Ramos (cell line): ENCODE data around the gene PDPK1.
"Not testable (repeated sequence)": the region's sequence is repeated elsewhere in the genome, so short reads cannot be mapped to it uniquely, and the experiment has no call there.

ENCODE experiments used
- in situ Hi-C: fragments of 300-500 bp; cut with MboI; formaldehyde crosslinking; loops from one replicate; pipeline ENCODE4 v1.14.3; 2022; ENCODE audit warnings: low sequenced_read_pairs; ENCODE audit not compliant: unreplicated experiment

PDPK1 gene

DNA sequence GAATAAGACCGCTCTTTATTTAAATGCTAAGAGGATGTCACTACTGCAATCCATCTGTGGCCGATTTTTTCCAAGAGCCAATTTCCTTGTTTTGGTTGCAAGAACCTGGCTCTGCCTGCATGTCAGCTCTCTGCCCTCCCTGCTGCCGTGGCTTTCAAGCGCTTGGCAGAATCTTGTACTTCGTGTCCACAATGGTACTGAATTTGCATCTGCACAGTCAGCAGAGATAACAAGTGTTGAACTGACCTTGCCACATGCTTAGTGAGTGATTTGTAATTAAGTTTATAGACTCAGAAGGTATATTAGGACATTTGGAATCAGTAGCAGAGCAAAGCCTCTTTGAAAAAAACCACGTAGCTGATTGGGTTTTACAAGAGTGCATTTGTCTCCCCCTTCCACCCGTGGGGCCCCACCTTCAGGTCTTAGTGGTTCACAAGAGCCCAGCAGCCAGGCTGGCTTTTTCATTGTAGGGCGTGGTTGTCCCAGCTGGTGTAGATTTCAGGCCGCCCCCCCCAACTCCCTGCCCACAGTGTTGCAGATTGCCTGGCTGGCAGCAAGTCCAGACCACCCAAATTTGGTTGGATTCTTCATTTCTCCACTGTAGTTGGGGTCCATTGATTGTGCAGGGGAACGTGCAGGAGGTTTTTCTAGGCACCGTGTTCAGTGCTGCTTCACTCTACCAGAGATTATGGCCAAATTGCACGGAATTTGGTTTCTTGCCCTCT is 63.6 kb downstream of the PDPK1 start:
- in situ Hi-C loops, result not testable (repeated sequence)

- in situ Hi-C loops, result not testable (repeated sequence)
Observed at GRCh38 chr16:2602175-2602574, 64.4 kb downstream of the PDPK1 start.

DNA sequence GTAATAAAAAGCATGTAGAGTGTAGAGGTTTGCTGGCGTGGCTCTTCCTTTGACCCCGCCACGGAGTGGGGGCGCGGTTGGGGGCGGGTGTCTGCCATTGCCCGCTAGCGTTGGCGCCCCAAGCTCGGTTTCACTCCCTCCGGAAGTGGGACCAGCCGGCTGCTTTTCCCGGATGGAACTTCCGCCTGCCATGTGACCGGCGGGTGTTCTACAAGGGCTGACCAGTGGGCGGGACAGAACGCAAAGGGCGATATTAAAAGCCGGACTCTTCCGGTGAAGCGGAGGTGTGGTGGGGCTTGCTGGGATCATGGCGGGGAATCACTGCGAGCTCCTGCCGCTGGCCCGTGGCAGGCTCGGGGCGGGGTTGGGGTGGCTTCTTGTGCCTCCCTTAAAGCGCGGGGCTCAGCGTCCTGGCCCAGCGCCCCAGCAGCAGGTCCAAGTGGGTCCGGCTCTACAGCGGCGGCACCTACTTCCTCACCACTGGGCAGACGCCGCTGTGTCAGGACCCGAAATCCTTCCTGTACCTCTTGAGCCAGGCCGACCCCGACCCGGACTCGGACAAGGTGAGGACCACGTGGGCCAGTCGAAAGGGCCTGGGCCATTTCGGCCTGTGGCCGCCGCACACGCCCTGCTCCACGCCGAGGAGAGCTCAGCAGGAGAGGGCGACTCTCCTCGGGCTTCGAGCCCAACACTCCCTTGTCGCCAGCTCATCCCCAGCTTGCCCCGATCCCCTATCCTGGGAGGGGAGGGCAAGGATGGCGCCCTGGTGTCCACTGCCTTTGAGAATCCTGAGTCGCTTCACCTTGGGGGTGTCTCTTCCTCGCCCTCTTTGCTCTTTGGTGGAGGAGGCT is 65.6 kb downstream of the PDPK1 start:
- in situ Hi-C loops, result no loop called here

GRCh38 chr16:2604016-2604369 is 66.2 kb downstream of the PDPK1 start:
- in situ Hi-C loops, result not testable (repeated sequence)

GRCh38 chr16:2606820-2607219 is 69.0 kb downstream of the PDPK1 start:
- in situ Hi-C loops, result not testable (repeated sequence)

DNA sequence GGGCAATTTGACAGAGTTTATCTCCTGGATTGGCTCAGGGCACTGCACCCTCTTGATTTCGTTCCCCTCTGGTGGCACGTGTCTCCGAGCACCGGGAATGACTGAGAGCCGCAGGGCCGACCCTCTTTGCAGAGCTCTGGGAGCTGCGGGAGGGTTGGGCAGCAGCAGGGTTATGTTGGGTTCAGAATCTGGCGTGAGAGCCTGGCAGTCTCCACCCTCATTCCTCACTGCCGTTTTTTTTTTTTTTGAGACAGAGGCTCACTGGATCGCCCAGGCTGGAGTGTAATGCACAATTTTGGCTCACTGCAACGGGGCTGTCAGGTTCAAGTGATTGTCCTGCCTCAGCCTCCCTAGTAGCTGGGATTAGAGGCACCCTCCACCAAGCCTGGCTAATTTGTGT is 71.5 kb downstream of the PDPK1 start:
- in situ Hi-C loops, result not testable (repeated sequence)

GRCh38 chr16:2609827-2610470 is 72.1 kb downstream of the PDPK1 start:
- in situ Hi-C loops, result no loop called here

DNA sequence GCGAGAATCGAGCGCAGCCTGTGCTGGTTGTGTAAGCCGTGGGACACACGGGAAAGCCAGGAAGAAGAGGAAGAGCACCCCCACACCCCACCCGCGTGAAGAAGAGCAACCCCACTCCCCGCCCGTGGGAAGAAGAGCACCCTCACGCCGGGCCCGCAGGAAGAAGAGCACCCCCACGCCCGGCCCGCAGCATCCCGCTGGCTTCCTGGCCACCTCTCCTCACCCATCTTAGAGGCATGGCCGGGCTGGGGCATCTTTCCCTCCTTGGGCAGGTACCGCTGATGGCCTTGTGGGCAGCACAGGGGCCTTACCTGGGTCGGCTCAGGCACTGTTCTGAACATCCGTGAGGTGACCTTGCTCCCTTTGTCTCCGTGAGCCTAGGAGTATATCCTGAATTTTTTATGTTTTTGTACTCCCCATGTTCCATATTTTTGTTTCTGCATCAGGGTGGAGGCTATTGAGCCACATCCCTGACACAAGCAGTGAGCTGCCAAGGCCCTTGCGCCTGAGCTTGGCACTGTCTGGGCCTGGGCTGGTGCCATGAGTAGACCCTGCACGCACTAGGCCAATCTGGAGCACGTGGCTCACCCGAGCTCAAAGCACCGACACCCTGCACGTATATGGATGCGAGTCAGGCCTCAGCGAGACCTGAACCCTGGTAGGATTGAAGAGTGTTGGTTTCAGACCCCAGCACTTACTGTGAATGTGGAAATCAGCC is 73.1 kb downstream of the PDPK1 start:
- in situ Hi-C loops, result no loop called here

GRCh38 chr16:2611499-2611862 is 73.7 kb downstream of the PDPK1 start:
- in situ Hi-C loops, result no loop called here

GRCh38 chr16:2611877-2612276 is 74.1 kb downstream of the PDPK1 start:
- in situ Hi-C loops, result not testable (repeated sequence)

DNA sequence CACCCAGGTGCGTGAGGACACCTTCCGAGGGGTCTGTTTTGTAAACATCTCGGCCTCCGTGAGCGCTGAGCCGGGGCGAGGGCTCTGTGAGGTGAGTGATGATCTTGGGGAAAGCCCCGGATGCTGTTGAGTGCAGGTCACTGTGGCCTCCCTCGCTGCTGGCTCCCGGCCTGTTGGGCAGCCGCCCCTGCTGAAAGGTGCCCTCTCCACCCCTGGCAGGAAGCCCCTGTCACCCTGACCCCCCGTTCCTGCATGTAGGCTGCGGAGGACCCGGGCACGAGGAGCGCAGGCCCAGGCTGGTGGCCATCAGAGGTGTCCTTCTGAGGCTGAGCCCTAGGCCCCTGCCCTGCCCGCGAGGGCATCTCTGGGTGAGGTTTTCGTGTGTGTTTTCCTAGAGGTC is 75.4 kb downstream of the PDPK1 start:
- in situ Hi-C loops, result not testable (repeated sequence)

DNA sequence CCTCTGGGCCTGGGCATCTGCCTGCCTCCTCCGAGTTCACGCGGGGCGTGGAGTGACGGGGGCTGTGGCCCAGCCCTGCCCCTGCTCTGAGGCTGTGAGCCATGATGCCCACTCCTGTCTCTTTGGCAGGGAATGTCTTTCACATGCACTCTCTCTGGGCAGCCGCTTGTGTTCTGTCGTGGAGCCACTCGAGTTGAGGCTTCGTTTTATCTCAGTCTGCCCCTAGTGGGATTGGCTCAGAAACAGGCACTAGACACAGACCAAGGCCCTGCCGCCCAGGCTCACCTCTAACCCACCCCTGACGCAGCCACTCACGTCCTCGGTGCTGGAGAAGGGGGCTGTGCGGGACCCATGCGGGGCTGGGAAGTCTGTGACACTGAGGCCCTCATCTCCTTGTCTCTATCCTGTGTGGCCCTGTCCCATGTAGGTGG is 77.0 kb downstream of the PDPK1 start:
- in situ Hi-C loops, result no loop called here

- in situ Hi-C loops, result not testable (repeated sequence)
Observed at GRCh38 chr16:2618964-2619363, 81.1 kb downstream of the PDPK1 start.

DNA sequence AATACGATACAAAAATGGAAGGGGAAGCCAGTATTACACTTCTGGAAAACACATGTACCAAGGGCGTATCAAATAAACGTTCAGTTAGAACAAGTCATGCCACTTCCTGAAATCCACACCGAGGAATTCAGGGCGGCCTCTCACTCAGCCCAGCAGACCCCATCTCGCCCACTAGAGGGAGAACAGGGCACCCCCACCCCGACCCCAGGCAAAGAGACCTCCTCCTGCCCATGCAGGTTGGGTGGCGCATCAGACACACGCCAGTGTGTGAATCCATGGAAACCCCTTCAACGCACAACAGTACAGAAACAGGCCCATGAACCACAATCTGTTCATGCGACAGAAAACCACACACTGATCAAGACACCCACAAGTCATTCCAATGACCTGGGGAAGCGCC is 81.8 kb downstream of the PDPK1 start:
- in situ Hi-C loops, result not testable (repeated sequence)

GRCh38 chr16:2620870-2621269 is 83.0 kb downstream of the PDPK1 start:
- in situ Hi-C loops, result not testable (repeated sequence)

DNA sequence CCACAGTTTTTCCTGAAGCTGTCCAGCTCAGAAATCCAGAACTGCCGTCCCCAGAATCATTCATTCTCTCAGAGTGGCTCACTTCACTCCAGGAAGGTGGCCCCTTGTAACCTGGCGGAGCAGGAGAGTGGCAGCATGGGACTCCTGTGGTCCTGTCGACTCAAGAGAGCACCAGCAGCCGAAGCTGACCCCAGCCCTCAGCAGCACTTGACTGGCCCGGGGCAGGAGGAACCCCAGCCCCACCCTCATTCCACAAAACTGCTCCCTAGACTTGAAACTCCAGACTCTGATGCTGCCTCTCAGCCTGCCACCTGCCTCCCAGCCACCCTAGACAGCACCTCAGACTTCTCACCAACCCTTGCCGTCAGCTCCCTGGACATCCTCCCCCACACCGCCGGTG is 83.6 kb downstream of the PDPK1 start:
- in situ Hi-C loops, result not testable (repeated sequence)

GRCh38 chr16:2627075-2627474 is 89.3 kb downstream of the PDPK1 start:
- in situ Hi-C loops, result not testable (repeated sequence)

- in situ Hi-C loops, result not testable (repeated sequence)
Observed at GRCh38 chr16:2631203-2631602, 93.4 kb downstream of the PDPK1 start.

- in situ Hi-C loops, result not testable (repeated sequence)
Observed at GRCh38 chr16:2632291-2632690, 94.5 kb downstream of the PDPK1 start.

- in situ Hi-C loops, result not testable (repeated sequence)
Observed at GRCh38 chr16:2639071-2639721, 101.4 kb downstream of the PDPK1 start.
